HEK293T (cell line): ENCODE results near the gene MATCAP1.

Experiments used
- ARNT ChIP-seq: fragments of 450-650 bp; IDR thresholded peaks from 2 replicates; pipeline ENCODE4 v1.6.1; 2017; ENCODE audit warnings: mild to moderate bottlenecking
- BHLHE40 ChIP-seq: fragments of 450-650 bp; IDR thresholded peaks from 2 replicates; pipeline ENCODE4 v1.6.1; 2016; ENCODE audit warnings: mild to moderate bottlenecking, moderate library complexity, borderline replicate concordance
- FOXK2 ChIP-seq: fragments of 450-650 bp; IDR thresholded peaks from 2 replicates; pipeline ENCODE4 v1.6.1; 2016; ENCODE audit warnings: mild to moderate bottlenecking
- SUZ12 ChIP-seq: fragments of 450-650 bp; IDR thresholded peaks from 2 replicates; pipeline ENCODE4 v1.6.1; 2016; ENCODE audit warnings: mild to moderate bottlenecking
- TARDBP ChIP-seq: fragments of 450-650 bp; IDR thresholded peaks from 2 replicates; pipeline ENCODE4 v1.6.1; 2016
- TF ChIP-seq, protein P1 (sequence below): fragments of 450-650 bp; IDR thresholded peaks from 2 replicates; pipeline ENCODE4 v1.6.1; 2016

DNA sequence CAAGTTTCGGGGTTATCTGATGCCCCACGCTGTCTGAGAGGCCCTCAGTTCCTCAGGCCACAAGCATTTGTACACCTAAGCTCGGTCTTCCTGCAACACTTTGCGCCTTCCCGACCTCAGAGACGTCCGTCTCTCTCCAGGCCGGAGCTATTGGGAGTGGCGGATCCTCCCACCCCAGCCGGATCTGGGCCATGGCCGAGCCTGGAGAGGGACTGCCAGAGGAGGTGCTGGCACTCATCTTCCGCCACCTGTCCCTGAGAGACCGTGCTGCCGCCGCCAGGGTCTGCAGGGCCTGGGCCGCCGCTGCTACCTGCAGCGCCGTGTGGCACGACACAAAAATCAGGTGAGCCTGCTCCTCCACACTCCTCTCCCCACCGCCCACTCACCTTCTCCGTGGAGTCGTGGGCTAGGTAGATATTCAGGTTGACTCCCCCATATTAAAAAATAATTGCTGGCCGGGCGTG, 22.1 kb downstream of the MATCAP1 start:
- TF ChIP-seq TARDBP (no peak), ARNT (no peak), FOXK2 (no peak), BHLHE40 (no peak), SUZ12 (no peak)
- TF ChIP-seq, protein P1, sequence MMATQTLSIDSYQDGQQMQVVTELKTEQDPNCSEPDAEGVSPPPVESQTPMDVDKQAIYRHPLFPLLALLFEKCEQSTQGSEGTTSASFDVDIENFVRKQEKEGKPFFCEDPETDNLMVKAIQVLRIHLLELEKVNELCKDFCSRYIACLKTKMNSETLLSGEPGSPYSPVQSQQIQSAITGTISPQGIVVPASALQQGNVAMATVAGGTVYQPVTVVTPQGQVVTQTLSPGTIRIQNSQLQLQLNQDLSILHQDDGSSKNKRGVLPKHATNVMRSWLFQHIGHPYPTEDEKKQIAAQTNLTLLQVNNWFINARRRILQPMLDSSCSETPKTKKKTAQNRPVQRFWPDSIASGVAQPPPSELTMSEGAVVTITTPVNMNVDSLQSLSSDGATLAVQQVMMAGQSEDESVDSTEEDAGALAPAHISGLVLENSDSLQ, result no peak
